Endodermal cell (in vitro differentiated cells): ENCODE results near the gene DDX41. TPM values are rescaled to one million over a fixed set of nuclear protein-coding genes. Genes with fewer than 3 reads are reported as not detected.

ENCODE experiments used
- DNase-seq: peaks from one replicate; pipeline ENCODE4 v3.0.0-alpha.2; 2017
- H3K27ac ChIP-seq: 2 replicates; pipeline ENCODE4 v1.5.1; 2013; ENCODE audit warnings: mild to moderate bottlenecking, low read depth, low read length, moderate library complexity
- H3K27me3 ChIP-seq: 2 replicates; pipeline ENCODE4 v1.6.1; 2013; ENCODE audit warnings: mild to moderate bottlenecking, low read length, moderate library complexity; ENCODE audit not compliant: insufficient read depth, control insufficient read depth, poor library complexity, severe bottlenecking
- H3K36me3 ChIP-seq: 2 replicates; pipeline ENCODE4 v1.7.0; 2013; ENCODE audit warnings: mild to moderate bottlenecking, low read length, moderate library complexity; ENCODE audit not compliant: control insufficient read depth, insufficient read depth
- H3K4me1 ChIP-seq: one replicate; pipeline ENCODE4 v1.7.0; 2013; ENCODE audit warnings: low read length; ENCODE audit not compliant: control insufficient read depth, insufficient read depth
- H3K4me3 ChIP-seq: 2 replicates; pipeline ENCODE4 v1.5.1; 2013; ENCODE audit warnings: mild to moderate bottlenecking, low read length, moderate library complexity
- H3K9ac ChIP-seq: 2 replicates; pipeline ENCODE4 v1.6.1; 2013; ENCODE audit warnings: mild to moderate bottlenecking, low read length, moderate library complexity; ENCODE audit not compliant: poor library complexity, severe bottlenecking; ENCODE audit errors: extremely low read depth
- H3K9me3 ChIP-seq: 2 replicates; pipeline ENCODE4 v1.6.1; 2013; ENCODE audit warnings: mild to moderate bottlenecking, low read length, moderate library complexity; ENCODE audit not compliant: control insufficient read depth
- H3K27ac Mint-ChIP-seq: 2 replicates; pipeline ENCODE4 v1.8.0; 2020; ENCODE audit warnings: mixed read lengths
- H3K27me3 Mint-ChIP-seq: 2 replicates; pipeline ENCODE4 v1.8.0; 2021; ENCODE audit warnings: mild to moderate bottlenecking, mixed read lengths; ENCODE audit not compliant: insufficient read depth
- H3K36me3 Mint-ChIP-seq: 2 replicates; pipeline ENCODE4 v1.8.0; 2020; ENCODE audit warnings: low read depth, mixed read lengths
- H3K4me1 Mint-ChIP-seq: 2 replicates; pipeline ENCODE4 v1.8.0; 2020; ENCODE audit warnings: mixed read lengths
- H3K4me3 Mint-ChIP-seq: 2 replicates; pipeline ENCODE4 v1.8.0; 2020; ENCODE audit warnings: mild to moderate bottlenecking, moderate library complexity, mixed read lengths
- H3K9me3 Mint-ChIP-seq: 2 replicates; pipeline ENCODE4 v1.8.0; 2020; ENCODE audit warnings: mild to moderate bottlenecking, mixed read lengths
- WGBS, 2 experiments: methylation state at CpG; one replicate each; pipeline versions ENCODE4 v1.1.5 to v1.1.7; 2013; ENCODE audit warnings: missing lambda C conversion rate in 2 of 2, mixed read lengths in 1 of 2; ENCODE audit not compliant: insufficient coverage in 1 of 2, insufficient read length in 1 of 2; 5-methylcytosine and 5-hydroxymethylcytosine counted together
- total RNA-seq, 2 donors: library from RNA; stranded (reverse); fragmentation: NEBNext Ultra II Directional in 1 of 2; extraction: Animal tissue kit (Norgen Biotek cat#: 25700) in 1 of 2; gene quantifications; 2 replicates in 1 of 2; 3 replicates in 1 of 2; pipeline ENCODE4 v1.2.1, GENCODE V29; 2021
- TF ChIP-seq, protein P1 (sequence below): fragments of 200-600 bp; sonication (generic); conservative IDR thresholded peaks from 2 replicates; pipeline ENCODE4 v1.5.0; 2021; ENCODE audit warnings: antibody characterized with exemption, mild to moderate bottlenecking

Gene DDX41
- total RNA-seq, 2 donors from 2014 or later: 115 TPM

DNA sequence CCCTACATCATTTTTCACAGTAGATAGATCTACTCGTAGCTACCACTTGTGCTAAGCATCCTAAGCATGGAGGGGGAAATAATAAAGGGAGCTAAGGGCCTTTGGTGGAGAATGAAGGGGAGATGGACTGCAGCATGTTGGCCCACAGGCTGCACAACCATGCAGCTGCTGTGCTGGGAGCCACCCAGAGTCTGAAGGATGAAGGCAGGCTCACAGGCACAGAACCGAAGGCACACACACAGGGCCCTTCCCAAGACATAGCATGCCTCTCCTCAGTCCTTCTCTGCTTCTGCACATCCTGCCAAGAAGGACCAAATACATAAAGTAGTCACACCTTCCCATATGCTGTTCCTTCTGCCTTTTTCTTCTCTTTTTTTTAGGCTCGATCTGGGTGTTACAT is 31.0 kb upstream of the DDX41 start:
- H3K27ac ChIP-seq: no peak overlapping the region
- H3K27me3 ChIP-seq: no peaks in the 10 kb centered on the region
- Mint-ChIP-seq H3K36me3 (peaks cover 34% of the 10 kb centered on the region), H3K4me3 (no peak overlapping the region), H3K4me1 (peaks cover 38% of the 10 kb centered on the region), H3K9me3 (no peaks in the 10 kb centered on the region), H3K27me3 (no peaks in the 10 kb centered on the region), H3K27ac (no peak overlapping the region)
- H3K36me3 ChIP-seq: peaks cover 61% of the 10 kb centered on the region
- H3K9ac ChIP-seq: no peak overlapping the region
- TF ChIP-seq, protein P1, sequence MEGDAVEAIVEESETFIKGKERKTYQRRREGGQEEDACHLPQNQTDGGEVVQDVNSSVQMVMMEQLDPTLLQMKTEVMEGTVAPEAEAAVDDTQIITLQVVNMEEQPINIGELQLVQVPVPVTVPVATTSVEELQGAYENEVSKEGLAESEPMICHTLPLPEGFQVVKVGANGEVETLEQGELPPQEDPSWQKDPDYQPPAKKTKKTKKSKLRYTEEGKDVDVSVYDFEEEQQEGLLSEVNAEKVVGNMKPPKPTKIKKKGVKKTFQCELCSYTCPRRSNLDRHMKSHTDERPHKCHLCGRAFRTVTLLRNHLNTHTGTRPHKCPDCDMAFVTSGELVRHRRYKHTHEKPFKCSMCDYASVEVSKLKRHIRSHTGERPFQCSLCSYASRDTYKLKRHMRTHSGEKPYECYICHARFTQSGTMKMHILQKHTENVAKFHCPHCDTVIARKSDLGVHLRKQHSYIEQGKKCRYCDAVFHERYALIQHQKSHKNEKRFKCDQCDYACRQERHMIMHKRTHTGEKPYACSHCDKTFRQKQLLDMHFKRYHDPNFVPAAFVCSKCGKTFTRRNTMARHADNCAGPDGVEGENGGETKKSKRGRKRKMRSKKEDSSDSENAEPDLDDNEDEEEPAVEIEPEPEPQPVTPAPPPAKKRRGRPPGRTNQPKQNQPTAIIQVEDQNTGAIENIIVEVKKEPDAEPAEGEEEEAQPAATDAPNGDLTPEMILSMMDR: no peak
- H3K9me3 ChIP-seq: no peaks in the 10 kb centered on the region
- no peak for DNase-seq
- WGBS, 2 experiments: 96 to 100% methylated on average over 1 to 3 of the region's 3 CpGs
- H3K4me1 ChIP-seq: peaks cover 30% of the 10 kb centered on the region
- no peak overlapping the region for H3K4me3 ChIP-seq

DNA sequence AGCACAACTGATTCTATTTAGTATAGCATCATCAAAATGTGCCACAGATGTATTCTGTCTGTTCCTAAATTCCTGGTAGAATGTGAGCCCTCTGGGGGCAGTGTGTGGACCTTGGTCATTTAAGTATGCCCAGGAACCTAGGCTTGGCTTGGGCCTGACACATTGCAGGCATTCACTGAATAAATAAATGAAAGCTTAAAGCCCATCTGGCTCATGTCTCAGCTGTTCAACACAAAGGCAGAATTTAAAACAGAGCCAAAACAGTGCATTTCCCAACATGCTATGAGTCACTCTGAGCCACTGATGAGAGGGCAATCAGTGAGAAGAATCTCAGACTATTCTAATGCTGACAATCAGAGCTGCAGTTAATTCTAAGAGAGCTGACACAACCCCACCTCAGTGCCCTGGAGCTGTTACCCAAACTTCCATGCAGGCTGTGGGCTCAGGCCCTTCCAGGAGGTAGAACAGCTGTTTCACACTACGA is 29.5 kb upstream of the DDX41 start:
- H3K4me3 ChIP-seq: peak overlapping the region; percentile 30
- H3K9me3 Mint-ChIP-seq: no peaks in the 10 kb centered on the region
- peaks cover 32% of the 10 kb centered on the region for H3K36me3 Mint-ChIP-seq
- H3K4me1 ChIP-seq: peaks cover 27% of the 10 kb centered on the region
- 86 to 88% methylated on average over 1 of the region's 1 CpG for WGBS, 2 experiments
- H3K27ac ChIP-seq: peak overlapping the region; percentile 25
- no peaks in the 10 kb centered on the region for H3K9me3 ChIP-seq
- no peaks in the 10 kb centered on the region for H3K27me3 Mint-ChIP-seq
- H3K27ac Mint-ChIP-seq: peak overlapping the region; percentile 86
- H3K4me3 Mint-ChIP-seq: no peak overlapping the region
- H3K36me3 ChIP-seq: peaks cover 57% of the 10 kb centered on the region
- no peak for DNase-seq
- TF ChIP-seq, protein P1: peak; percentile 44
- H3K9ac ChIP-seq: no peak overlapping the region
- H3K27me3 ChIP-seq: no peaks in the 10 kb centered on the region
- H3K4me1 Mint-ChIP-seq: peaks cover 37% of the 10 kb centered on the region

DNA sequence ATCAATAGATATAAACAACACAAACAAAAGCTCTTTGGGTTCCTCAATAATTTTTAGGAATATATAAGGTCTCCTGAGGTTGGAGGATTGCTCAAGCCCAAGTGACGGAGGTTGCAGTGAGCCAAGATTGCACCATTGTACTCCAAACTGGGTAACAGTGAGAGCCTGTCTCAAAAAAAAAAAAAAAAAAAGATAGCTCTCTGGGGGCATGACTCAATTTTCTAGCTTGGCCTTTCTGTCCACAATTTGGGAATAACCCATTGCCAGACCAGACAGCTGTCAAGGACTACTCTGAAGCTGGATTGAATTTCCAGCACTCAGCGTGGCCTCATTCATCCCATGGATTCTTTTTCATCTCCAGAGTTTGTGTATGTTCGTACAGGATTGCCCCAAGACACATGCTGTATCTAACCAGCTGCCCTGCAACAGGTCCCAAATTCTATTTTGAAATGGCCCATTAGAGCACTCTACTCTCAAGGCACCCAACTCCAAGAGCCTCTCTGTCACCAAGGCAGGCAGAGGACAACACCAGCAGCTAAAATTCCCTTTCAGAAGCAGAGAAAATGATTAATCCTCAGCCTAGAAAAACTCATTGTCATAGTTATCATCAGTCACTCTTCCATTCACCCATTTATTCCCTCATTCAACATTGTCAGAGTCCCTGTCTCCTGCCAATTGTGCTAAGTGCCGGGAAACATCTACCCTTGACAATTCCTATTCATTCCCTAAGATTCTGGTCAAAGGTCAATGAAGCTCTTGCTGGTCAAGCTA is 28.9 kb upstream of the DDX41 start:
- TF ChIP-seq, protein P1: no peak
- peak overlapping the region; percentile 24 for H3K4me3 Mint-ChIP-seq
- no peaks in the 10 kb centered on the region for H3K9me3 Mint-ChIP-seq
- WGBS, 2 experiments: 83 to 87% methylated on average over 3 to 4 of the region's 4 CpGs
- Histone ChIP-seq H3K4me1 (peaks cover 27% of the 10 kb centered on the region), H3K4me3 (peak overlapping the region; percentile 30), H3K9ac (no peak overlapping the region), H3K27me3 (no peaks in the 10 kb centered on the region), H3K36me3 (peaks cover 56% of the 10 kb centered on the region), H3K9me3 (no peaks in the 10 kb centered on the region), H3K27ac (peak overlapping the region; percentile 25)
- H3K36me3 Mint-ChIP-seq: peaks cover 31% of the 10 kb centered on the region
- no peak for DNase-seq
- H3K27me3 Mint-ChIP-seq: no peaks in the 10 kb centered on the region
- peaks cover 37% of the 10 kb centered on the region for H3K4me1 Mint-ChIP-seq
- H3K27ac Mint-ChIP-seq: peak overlapping the region; percentile 86
